GM21360 (cell line): ENCODE data around the gene MAP1LC3B2.
"Not testable (repeated sequence)": the region's sequence is repeated elsewhere in the genome, so short reads cannot be mapped to it uniquely, and the experiment has no call there.

Experiments used
- ATAC-seq: cut with Tn5 transposase; IDR thresholded peaks from one replicate; pipeline ENCODE4 v1.9.1; 2021; ENCODE audit warnings: mild to moderate bottlenecking, moderate library complexity; ENCODE audit not compliant: unreplicated experiment

MAP1LC3B2 gene

GRCh38 chr12:116556964-116557698 is 2.0 kb upstream of the MAP1LC3B2 start:
- ATAC-seq = no peak

GRCh38 chr12:116558280-116559161 is 660 bp upstream of the MAP1LC3B2 start:
- no peak for ATAC-seq

- ATAC-seq = no peak
Measured at GRCh38 chr12:116561181-116561821, 2.1 kb downstream of the MAP1LC3B2 start.

- no peak for ATAC-seq
Measured at GRCh38 chr12:116562090-116562489, 2.9 kb downstream of the MAP1LC3B2 start.

GRCh38 chr12:116563262-116563661 is 4.1 kb downstream of the MAP1LC3B2 start:
- no peak for ATAC-seq

- ATAC-seq = no peak
Measured at GRCh38 chr12:116564080-116564479, 4.9 kb downstream of the MAP1LC3B2 start.

- not testable (repeated sequence) for ATAC-seq
Measured at GRCh38 chr12:116565221-116565620, 6.0 kb downstream of the MAP1LC3B2 start.

- no peak for ATAC-seq
Measured at GRCh38 chr12:116565963-116566362, 6.8 kb downstream of the MAP1LC3B2 start.

- ATAC-seq = no peak
Measured at GRCh38 chr12:116568203-116568602, 9.0 kb downstream of the MAP1LC3B2 start.

- ATAC-seq = no peak
Measured at GRCh38 chr12:116571089-116571488, 11.9 kb downstream of the MAP1LC3B2 start.

- ATAC-seq = no peak
Measured at GRCh38 chr12:116573776-116574175, 14.6 kb downstream of the MAP1LC3B2 start.

GRCh38 chr12:116575754-116576153 is 16.6 kb downstream of the MAP1LC3B2 start:
- ATAC-seq = not testable (repeated sequence)

GRCh38 chr12:116577154-116577561 is 18.0 kb downstream of the MAP1LC3B2 start:
- no peak for ATAC-seq

- no peak for ATAC-seq
Measured at GRCh38 chr12:116578051-116578450, 18.9 kb downstream of the MAP1LC3B2 start.

GRCh38 chr12:116582610-116583009 is 23.4 kb downstream of the MAP1LC3B2 start:
- no peak for ATAC-seq

- ATAC-seq = no peak
Measured at GRCh38 chr12:116583129-116583694, 24.0 kb downstream of the MAP1LC3B2 start.

- no peak for ATAC-seq
Measured at GRCh38 chr12:116587270-116587669, 28.1 kb downstream of the MAP1LC3B2 start.

- ATAC-seq = no peak
Measured at GRCh38 chr12:116588390-116589028, 29.3 kb downstream of the MAP1LC3B2 start.

GRCh38 chr12:116589581-116589980 is 30.4 kb downstream of the MAP1LC3B2 start:
- no peak for ATAC-seq

GRCh38 chr12:116590561-116590960 is 31.4 kb downstream of the MAP1LC3B2 start:
- ATAC-seq = no peak
